ENCODE results near the gene UHRF2. TPM values are rescaled to one million over a fixed set of nuclear protein-coding genes. Genes with fewer than 3 reads are reported as not detected.

Gene UHRF2
- total and polyA plus RNA-seq, 9 of the 15 experiments (the other 6 are each of a cell fraction or from before 2014, with no cell fraction given) = 5.6 to 39.0 (median 20.1) TPM

DNA sequence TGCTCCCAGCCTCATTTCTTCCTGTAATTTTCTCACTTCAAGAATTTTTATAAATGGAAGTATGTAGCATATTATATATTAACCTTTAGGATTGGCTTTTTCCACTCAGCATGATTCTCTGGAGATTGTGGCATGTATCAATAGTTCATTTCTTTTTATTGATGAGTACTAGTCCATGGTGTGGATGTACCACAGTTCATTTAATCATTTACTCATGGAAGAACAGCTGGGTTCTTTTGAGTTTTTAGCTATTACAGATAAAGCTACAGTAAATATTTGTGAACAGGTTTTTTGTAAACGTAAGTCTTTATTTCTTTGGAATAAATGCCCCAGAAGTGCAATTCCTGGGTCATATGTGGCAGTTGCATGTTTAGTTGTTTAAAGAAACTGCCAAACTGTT is 76.1 kb downstream of the UHRF2 start (continued):
- TF ChIP-seq, protein P1, sequence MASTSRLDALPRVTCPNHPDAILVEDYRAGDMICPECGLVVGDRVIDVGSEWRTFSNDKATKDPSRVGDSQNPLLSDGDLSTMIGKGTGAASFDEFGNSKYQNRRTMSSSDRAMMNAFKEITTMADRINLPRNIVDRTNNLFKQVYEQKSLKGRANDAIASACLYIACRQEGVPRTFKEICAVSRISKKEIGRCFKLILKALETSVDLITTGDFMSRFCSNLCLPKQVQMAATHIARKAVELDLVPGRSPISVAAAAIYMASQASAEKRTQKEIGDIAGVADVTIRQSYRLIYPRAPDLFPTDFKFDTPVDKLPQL (IDR thresholded peaks at IDR 0.05; ENCODE audit: extremely low read depth, insufficient read length) = no peak
- no peak for TF ChIP-seq CREBBP (IDR thresholded peaks at IDR 0.05; ENCODE audit: low read depth, low read length)
- TF ChIP-seq, protein P2, sequence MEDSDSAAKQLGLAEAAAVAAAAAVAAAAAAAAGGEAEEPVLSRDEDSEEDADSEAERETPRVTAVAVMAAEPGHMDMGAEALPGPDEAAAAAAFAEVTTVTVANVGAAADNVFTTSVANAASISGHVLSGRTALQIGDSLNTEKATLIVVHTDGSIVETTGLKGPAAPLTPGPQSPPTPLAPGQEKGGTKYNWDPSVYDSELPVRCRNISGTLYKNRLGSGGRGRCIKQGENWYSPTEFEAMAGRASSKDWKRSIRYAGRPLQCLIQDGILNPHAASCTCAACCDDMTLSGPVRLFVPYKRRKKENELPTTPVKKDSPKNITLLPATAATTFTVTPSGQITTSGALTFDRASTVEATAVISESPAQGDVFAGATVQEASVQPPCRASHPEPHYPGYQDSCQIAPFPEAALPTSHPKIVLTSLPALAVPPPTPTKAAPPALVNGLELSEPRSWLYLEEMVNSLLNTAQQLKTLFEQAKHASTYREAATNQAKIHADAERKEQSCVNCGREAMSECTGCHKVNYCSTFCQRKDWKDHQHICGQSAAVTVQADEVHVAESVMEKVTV (CRISPR knock-in tag; IDR thresholded peaks at IDR 0.05) = no peak

DNA sequence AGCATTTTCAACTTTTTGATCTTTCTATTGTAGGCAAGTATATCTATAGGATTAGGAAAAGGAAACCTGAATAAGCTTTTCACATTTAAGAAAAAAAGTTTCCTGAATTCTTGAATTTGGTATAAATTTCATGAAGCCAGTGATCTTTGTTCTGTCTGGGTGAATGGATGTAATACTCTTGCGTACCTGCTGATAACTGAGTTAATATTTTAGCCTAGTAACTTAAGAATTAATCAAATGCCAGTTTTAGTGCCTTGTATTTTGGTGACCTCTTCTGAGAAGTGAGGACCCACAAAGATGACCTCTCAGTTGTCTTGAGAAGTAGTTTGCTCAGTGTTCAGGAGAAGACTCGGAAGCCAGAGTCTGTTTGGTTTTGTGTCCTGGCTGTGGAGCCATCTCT is 77.9 kb downstream of the UHRF2 start:
- Histone ChIP-seq H3K27me3 (ENCODE audit: control insufficient read depth in 2 of 2, insufficient read depth in 2 of 2, low read length in 2 of 2) (no peaks in the 10 kb centered on the region), H2AFZ (ENCODE audit: low read depth, low read length) (no peak overlapping the region), H3K4me2 (ENCODE audit: insufficient read depth, low read length) (no peak overlapping the region), H3K27ac (ENCODE audit: extremely low read depth, low read depth, low read length) (no peak overlapping the region), H3K9me1 (ENCODE audit: control insufficient read depth, insufficient read depth, low read length) (no peaks in the 10 kb centered on the region), H3K4me3 (no peak overlapping the region), H4K20me1 (replicated peaks; ENCODE audit: control insufficient read depth, insufficient read depth, low read length) (no peaks in the 10 kb centered on the region), H3K4me1 (replicated peaks in 1 of 2; ENCODE audit: control insufficient read depth in 2 of 2, insufficient read depth in 2 of 2, low read length in 2 of 2) (no peaks in the 10 kb centered on the region), H3K79me2 (ENCODE audit: control insufficient read depth, insufficient read depth, low read length) (no peaks in the 10 kb centered on the region), H3K9ac (ENCODE audit: insufficient read depth in 1 of 2, low read depth in 2 of 2, low read length in 2 of 2) (no peak overlapping the region), H3K36me3 (ENCODE audit: control insufficient read depth, insufficient read depth, low read length) (peaks cover 36% of the 10 kb centered on the region; the same call in 1 of the 3 replicates), H3K9me3 (replicated peaks; ENCODE audit: control insufficient read depth, insufficient read depth, low read depth, low read length) (no peaks in the 10 kb centered on the region)
- CTCF ChIA-PET (ENCODE audit: low intra/inter-chr PET ratio) = no interaction called here
- FAIRE-seq (no peak), ATAC-seq (no peak), DNase-seq (ENCODE audit: extremely low read depth in 1 of 4, low spot score in 3 of 4) (no peak)
- intact Hi-C loops (cut with micrococcal nuclease) = no loop called here
- in situ Hi-C loops (cut with MboI) = no loop called here
- no TSS peak for BruUV-seq (replicated peaks)
- WGBS (ENCODE audit: insufficient coverage, low coverage, missing lambda C conversion rate) = 91% methylated on average over 2 of the region's 2 CpGs
- POLR2A ChIA-PET = no interaction called here
- TF ChIP-seq, protein P3, sequence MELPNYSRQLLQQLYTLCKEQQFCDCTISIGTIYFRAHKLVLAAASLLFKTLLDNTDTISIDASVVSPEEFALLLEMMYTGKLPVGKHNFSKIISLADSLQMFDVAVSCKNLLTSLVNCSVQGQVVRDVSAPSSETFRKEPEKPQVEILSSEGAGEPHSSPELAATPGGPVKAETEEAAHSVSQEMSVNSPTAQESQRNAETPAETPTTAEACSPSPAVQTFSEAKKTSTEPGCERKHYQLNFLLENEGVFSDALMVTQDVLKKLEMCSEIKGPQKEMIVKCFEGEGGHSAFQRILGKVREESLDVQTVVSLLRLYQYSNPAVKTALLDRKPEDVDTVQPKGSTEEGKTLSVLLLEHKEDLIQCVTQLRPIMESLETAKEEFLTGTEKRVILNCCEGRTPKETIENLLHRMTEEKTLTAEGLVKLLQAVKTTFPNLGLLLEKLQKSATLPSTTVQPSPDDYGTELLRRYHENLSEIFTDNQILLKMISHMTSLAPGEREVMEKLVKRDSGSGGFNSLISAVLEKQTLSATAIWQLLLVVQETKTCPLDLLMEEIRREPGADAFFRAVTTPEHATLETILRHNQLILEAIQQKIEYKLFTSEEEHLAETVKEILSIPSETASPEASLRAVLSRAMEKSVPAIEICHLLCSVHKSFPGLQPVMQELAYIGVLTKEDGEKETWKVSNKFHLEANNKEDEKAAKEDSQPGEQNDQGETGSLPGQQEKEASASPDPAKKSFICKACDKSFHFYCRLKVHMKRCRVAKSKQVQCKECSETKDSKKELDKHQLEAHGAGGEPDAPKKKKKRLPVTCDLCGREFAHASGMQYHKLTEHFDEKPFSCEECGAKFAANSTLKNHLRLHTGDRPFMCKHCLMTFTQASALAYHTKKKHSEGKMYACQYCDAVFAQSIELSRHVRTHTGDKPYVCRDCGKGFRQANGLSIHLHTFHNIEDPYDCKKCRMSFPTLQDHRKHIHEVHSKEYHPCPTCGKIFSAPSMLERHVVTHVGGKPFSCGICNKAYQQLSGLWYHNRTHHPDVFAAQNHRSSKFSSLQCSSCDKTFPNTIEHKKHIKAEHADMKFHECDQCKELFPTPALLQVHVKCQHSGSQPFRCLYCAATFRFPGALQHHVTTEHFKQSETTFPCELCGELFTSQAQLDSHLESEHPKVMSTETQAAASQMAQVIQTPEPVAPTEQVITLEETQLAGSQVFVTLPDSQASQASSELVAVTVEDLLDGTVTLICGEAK (IDR thresholded peaks at IDR 0.05) = no peak
- TF ChIP-seq, protein P3 (CRISPR knock-in tag; IDR thresholded peaks at IDR 0.05) = no peak
- no peak for TF ChIP-seq TGIF2 (CRISPR knock-in tag; IDR thresholded peaks at IDR 0.05)
